Urinary bladder (tissue), 4 donors: Measurements from ENCODE around the gene MAN2B1. TPM values are rescaled to one million over a fixed set of nuclear protein-coding genes. Genes with fewer than 3 reads are reported as not detected.
"Not testable (repeated sequence)": the region's sequence is repeated elsewhere in the genome, so short reads cannot be mapped to it uniquely, and the experiment has no call there.

Experiments
- DNase-seq: peaks from one replicate; pipeline ENCODE4 v3.0.0-alpha.2; 2015; ENCODE audit errors: extremely low spot score
- H3K27ac ChIP-seq: one replicate; pipeline ENCODE4 v1.5.1; 2013; ENCODE audit warnings: low read depth, mild to moderate bottlenecking, moderate library complexity
- H3K36me3 ChIP-seq: one replicate; pipeline ENCODE4 v1.6.1; 2013; ENCODE audit warnings: mild to moderate bottlenecking, moderate library complexity; ENCODE audit not compliant: insufficient read depth
- H3K4me1 ChIP-seq: one replicate; pipeline ENCODE4 v1.6.1; 2013; ENCODE audit warnings: mild to moderate bottlenecking, moderate library complexity; ENCODE audit not compliant: insufficient read depth
- H3K4me3 ChIP-seq: one replicate; pipeline ENCODE4 v1.5.1; 2013; ENCODE audit warnings: low read depth, low read length
- WGBS: extraction: QIAGEN DNeasy Blood & Tissue Kit; methylation state at CpG from one replicate; pipeline ENCODE4 v1.1.7; 2013; 5-methylcytosine and 5-hydroxymethylcytosine counted together
- polyA plus RNA-seq: library from polyadenylated mRNA; stranded (reverse); fragments of 200-250 nt; gene quantifications from one replicate; pipeline ENCODE4 v1.2.3, GENCODE V29; 2013
- total RNA-seq: library from RNA; depleted of rRNA; stranded (reverse); fragments of >200 nt; gene quantifications from one replicate; pipeline ENCODE4 v1.2.3, GENCODE V29; 2014
- donor health status: healthy with polysubstance abuse.
- donor health status: healthy.

The MAN2B1 gene
- total and polyA plus RNA-seq, 2 donors, result 31.1 to 60.0 TPM

DNA sequence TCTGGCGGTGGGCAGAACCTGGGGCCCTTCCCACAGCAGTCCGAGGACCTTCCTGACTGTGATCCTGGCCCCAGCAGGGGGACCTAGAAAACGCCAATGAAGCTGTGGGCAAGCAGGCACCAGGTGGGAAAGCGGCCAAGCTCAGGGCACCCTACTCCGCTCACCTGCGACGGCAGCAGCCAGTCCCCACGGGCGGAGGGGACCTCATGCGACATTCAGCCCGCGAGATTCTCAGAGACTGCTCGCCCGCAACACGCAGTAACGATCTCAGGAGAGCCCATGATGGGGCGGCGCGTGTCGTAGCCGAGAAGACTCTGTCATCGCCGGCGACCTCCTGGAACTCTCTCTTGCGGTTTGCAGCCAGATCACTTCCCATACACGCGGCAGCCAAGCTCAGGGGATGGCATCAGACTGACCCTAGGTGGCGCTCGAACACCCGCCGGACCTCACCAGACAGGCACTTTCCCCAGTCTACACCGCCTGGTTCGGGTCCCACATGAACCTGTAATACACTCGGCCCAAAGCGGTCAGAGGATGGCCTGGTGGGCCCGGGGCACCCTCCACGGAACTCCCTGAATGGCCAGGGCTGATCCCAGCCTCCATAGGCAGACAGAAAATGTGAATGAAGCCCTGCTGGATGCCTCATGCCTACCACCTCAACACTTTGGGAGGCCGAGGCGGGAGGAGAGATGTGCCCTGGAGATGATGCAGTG lies 26.5 kb downstream of the MAN2B1 start:
- DNase-seq, result peak; percentile 18
- Histone ChIP-seq H3K36me3 (no peaks in the 10 kb centered on the region), H3K4me1 (no peaks in the 10 kb centered on the region), H3K4me3 (no peak overlapping the region), H3K27ac (no peak overlapping the region)
- WGBS, result 11% methylated on average over 39 of the region's 39 CpGs

DNA sequence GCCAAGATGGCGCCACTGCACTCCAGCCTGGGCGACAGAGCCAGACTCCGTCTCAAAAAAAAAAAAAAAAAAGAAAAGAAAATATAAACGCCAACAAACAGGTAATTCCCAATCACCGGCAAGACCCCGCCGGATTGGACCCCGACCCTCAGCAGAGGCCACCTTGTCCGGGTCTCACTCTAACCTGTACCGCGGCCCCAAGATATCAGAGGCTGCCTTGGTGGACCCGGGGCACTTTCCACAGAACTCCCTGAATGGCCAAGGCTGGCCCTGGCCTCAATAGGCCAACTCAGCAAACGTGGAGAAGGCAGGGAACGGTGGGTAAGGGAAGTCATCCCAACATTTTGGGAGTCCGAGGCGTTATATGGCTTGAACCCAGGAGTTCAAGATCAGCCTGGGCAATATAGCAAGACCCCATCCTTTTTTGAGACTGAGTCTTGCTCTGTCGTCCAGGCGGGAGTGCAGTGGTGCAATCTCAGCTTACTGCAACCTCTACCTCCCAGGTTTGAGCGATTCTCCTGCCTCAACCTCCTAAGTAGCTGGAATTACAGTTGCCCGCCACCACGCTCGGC lies 27.8 kb downstream of the MAN2B1 start:
- Histone ChIP-seq H3K4me1 (no peaks in the 10 kb centered on the region), H3K36me3 (no peaks in the 10 kb centered on the region), H3K27ac (no peak overlapping the region), H3K4me3 (no peak overlapping the region)
- DNase-seq, result no peak
- 96% methylated on average over 22 of the region's 22 CpGs for WGBS

DNA sequence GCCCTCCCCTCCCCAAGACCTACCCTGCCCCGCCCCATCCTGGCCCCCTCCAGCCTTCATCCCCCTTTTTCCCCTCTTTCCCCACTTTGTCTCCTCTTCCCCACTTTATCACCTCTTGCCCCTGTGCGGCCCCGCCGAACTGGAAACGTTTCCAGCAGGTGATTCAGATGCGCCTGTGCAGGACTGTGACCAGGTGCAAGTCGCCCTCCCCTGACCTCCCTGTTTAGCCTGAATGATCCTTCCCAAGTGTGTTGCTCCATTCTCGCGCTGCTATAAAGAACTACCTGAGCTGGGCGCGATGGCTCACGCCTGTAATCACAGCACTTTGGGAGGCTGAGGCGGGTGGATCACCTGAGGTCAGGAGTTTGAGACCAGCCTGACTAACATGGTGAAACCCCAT lies 29.9 kb downstream of the MAN2B1 start:
- no peaks in the 10 kb centered on the region for H3K36me3 ChIP-seq
- no peak overlapping the region for H3K27ac ChIP-seq
- 89% methylated on average over 13 of the region's 13 CpGs for WGBS
- H3K4me3 ChIP-seq, result no peak overlapping the region
- H3K4me1 ChIP-seq, result no peaks in the 10 kb centered on the region
- DNase-seq, result no peak

DNA sequence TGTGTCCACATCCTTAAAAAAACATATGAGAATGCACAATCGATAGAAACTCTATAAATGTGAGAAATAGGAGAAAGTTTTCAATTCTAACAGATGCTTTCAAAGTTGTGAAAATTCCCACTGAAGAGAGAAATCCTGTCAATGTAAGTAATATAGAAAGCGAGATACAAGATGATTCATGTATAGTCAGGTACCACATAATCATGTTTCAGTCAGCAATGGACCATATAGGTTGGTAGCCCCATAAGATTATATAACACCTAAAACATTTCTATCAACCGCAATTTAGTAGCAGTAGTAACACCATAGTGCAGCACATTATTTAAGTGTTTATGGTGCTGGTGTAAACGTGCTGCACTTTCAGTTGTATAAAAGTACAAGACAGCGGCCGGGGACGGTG lies 37.3 kb downstream of the MAN2B1 start:
- no peak for DNase-seq
- Histone ChIP-seq H3K27ac (no peak overlapping the region), H3K4me3 (no peak overlapping the region), H3K4me1 (no peaks in the 10 kb centered on the region), H3K36me3 (peaks cover 9% of the 10 kb centered on the region)
- 97% methylated on average over 7 of the region's 7 CpGs for WGBS

DNA sequence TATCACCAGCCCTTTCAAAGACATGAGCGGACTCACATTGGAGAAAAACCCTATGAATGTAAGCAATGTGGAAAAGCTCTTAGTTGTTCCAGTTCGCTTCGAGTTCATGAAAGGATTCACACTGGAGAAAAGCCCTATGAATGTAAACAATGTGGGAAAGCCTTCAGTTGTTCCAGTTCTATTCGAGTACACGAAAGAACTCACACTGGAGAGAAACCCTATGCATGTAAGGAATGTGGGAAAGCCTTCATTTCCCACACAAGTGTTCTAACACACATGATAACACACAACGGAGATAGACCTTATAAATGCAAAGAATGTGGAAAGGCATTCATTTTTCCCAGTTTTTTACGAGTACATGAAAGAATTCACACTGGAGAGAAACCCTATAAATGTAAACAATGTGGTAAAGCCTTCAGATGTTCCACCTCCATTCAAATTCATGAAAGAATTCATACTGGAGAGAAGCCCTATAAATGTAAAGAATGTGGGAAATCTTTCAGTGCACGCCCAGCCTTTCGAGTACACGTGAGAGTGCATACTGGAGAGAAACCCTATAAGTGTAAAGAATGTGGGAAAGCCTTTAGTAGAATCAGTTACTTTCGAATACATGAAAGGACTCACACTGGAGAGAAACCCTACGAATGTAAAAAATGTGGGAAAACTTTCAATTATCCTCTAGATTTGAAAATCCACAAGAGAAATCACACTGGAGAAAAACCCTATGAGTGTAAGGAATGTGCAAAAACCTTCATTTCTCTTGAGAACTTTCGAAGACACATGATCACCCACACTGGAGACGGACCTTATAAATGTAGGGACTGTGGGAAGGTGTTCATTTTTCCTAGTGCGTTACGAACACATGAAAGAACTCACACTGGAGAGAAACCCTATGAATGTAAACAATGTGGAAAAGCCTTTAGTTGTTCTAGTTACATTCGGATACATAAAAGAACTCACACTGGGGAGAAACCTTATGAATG lies 38.2 kb downstream of the MAN2B1 start:
- WGBS, result 97% methylated on average over 17 of the region's 17 CpGs
- Histone ChIP-seq H3K36me3 (peaks cover 9% of the 10 kb centered on the region), H3K27ac (no peak overlapping the region), H3K4me3 (no peak overlapping the region), H3K4me1 (no peaks in the 10 kb centered on the region)
- no peak for DNase-seq

DNA sequence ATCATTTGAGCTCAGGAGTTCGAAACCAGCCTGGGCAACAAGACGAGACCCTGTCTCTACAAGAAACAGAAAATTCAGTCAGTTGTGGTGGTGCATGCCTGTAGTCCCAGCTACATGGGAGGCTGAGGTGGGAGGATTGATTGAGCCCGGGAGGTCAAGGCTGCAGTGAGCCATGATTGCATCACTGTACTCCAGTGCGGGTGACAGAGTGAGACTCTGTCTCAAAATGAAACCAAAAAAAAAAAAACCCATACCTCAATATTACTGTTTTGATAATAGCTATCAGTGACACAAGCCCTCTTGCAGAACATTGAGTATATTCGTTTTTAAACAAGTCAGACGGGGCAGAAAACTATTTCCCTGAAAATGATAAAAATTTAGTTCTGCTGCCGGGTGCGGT lies 39.6 kb downstream of the MAN2B1 start:
- WGBS, result 90% methylated on average over 8 of the region's 8 CpGs
- H3K4me3 ChIP-seq, result no peak overlapping the region
- no peak overlapping the region for H3K27ac ChIP-seq
- H3K4me1 ChIP-seq, result no peaks in the 10 kb centered on the region
- DNase-seq, result no peak
- peaks cover 9% of the 10 kb centered on the region for H3K36me3 ChIP-seq

DNA sequence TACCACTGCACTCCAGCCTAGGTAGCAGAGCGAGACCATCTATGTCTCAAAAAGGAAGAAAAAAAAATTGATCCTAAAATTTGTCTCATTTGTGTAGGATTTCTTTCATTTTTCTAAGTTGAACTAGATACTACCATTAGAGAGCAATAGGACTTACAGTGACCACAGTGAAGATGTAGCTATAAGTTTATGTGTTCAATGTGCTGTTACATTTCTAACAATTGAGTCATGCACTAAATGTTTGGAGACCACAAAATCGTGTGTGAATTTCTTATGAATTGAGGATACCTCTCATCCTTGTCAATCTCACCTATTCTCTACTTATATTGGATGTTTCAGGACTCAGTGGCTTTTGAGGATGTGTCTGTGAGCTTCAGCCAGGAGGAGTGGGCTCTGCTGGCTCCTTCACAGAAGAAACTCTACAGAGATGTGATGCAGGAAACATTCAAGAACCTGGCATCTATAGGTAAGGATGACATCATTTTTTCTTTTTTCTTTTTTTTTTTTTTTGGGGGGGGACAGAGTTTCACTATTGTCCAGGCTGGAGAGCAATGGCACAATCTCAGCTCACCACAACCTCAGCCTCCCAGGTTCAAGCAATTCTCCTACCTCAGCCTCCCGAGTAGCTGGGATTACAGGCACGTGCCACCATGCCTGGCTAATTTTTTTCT lies 43.0 kb downstream of the MAN2B1 start:
- Histone ChIP-seq H3K4me3 (no peak overlapping the region), H3K27ac (no peak overlapping the region), H3K4me1 (no peaks in the 10 kb centered on the region), H3K36me3 (peaks cover 8% of the 10 kb centered on the region)
- 87% methylated on average over 4 of the region's 4 CpGs for WGBS
- no peak for DNase-seq

DNA sequence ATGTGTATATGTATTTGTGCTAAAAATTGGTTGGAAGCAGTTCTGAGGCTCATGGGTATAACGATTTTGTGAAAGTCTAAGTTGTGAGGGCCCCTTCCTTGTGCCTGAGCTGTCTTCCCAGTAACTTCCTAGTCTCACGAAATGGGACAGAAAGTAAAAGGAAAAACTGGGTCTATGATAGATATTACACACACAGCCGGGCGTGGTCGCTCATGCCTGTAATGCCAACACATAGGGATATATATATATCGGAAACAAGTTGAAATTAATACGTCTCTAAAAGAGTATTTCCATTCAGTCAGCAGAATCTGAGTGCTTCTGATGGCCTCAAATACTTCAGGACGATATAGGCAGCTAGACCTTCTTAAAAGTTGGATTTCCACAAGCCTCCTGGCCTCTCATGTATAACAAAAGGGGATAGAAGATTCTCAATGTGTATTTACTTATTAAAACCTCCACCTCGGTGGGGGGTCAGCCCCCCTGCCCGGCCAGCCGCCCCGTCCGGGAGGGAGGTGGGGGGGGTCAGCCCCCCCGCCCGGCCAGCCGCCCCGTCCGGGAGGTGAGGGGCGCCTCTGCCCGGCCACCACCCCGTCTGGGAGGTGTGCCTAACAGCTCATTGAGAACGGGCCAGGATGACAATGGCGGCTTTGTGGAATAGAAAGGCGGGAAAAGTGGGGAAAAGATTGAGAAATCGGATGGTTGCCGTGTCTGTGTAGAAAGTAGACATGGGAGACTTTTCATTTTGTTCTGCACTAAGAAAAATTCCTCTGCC lies 45.1 kb downstream of the MAN2B1 start:
- H3K27ac ChIP-seq, H3K36me3 ChIP-seq, H3K4me3 ChIP-seq, DNase-seq, H3K4me1 ChIP-seq: not testable (repeated sequence)
- WGBS, result 69% methylated on average over 26 of the region's 26 CpGs

DNA sequence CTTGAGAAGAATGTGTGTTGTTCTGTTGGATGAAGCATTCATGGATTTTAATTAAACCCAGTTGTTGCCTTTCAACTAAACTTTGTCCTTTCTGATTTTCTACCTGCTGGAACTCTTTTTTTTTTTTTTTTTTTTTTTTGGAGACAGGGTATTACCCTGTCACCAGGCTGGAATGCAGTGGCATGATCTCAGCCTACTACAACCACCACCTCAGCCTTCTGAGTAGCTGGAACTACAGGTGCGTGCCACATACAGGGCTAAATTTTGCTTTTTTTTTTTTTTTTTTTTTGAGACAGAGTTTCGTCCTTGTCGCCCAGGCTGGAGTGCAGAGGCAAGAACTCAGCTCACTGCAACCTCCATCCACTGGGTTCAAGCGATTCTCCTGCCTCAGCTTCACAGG lies 48.9 kb downstream of the MAN2B1 start:
- Histone ChIP-seq H3K36me3 (peaks cover 3% of the 10 kb centered on the region), H3K27ac (no peak overlapping the region), H3K4me3 (no peak overlapping the region), H3K4me1 (no peaks in the 10 kb centered on the region)
- WGBS, result 81% methylated on average over 4 of the region's 4 CpGs
- DNase-seq, result no peak

DNA sequence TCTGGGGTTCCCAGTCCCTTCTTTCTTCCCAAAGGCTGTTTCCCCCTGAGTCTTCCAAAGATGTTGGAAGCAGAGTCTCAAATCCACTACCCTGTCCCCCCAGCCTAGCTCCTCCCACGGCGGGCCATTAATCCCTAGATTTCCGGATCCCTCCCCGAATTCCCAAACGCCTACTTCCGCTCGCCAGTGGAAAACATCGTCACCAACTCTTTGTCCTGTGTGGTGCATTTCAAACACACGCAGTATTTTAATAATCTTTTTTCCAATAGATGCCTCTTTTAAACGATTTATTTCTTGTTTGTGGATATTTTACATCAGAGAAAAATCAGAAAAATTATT lies 55.2 kb downstream of the MAN2B1 start:
- under 1% methylated on average over 10 of the region's 10 CpGs for WGBS

DNA sequence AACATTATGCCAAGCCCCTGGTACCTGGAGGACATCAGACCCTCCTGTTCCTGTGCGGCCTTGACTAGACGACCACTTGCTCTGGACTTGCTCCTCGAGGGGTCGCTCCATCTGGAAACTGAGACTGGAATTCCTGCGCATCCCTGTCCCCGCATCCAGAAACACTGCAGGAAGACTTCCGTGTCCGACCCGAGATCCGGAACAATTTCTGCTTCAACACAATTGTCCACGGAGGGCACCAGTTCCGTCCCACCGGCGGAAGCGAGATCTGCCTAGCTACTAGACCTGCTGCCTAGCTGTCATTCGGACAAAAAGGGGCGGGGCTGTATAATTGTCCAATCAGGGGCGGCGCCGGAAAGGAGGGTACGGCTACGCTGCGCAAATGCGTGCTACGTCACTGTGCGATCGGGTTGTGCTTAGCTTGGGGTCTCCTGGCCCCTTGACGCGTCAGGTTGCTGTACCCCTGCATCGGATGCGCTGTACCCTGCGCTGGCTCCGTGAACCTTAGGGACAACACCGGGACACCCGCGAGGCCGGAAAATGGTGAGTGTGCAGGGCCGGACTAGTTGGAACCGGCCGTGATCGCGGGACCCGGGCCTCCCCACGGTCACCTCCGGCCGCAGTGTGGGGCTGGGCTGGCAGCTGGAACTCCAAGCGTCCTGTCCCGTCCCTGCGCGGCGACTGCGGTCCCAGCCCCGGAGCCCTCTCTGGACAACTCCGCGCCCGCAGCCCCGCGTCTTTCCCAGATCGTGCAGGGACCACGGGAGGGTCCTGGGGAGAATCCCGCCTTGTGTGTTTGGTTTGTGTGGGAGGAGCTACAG lies 55.8 kb downstream of the MAN2B1 start, which contains the start of the genes ZNF490 and ZNF791:
ZNF490 (minus strand) TSS at position 274 of the 821 bp plus-strand sequence; CDS start at position 141, 133 bp downstream.
ZNF791 (plus strand) TSS at position 381 of the 821 bp plus-strand sequence; CDS start at position 541, 160 bp downstream.
- Histone ChIP-seq H3K27ac (peak within 1 kb of the TSS; percentile 99), H3K4me1 (no peaks in the 10 kb centered on the region), H3K36me3 (no peaks in the 10 kb centered on the region), H3K4me3 (peak within 1 kb of the TSS; percentile 84)
- DNase-seq, result peak; percentile 96
- under 1% methylated on average over 61 of the region's 61 CpGs for whole genome bisulfite sequencing

More for the DNA sequence above, 55.2 kb downstream of the MAN2B1 start:
- peak overlapping the region; percentile 84 for H3K4me3 ChIP-seq
- DNase-seq, result peak; percentile 62
- H3K27ac ChIP-seq, result peak overlapping the region; percentile 99
- H3K4me1 ChIP-seq, result no peaks in the 10 kb centered on the region
- H3K36me3 ChIP-seq, result peaks cover 2% of the 10 kb centered on the region

DNA sequence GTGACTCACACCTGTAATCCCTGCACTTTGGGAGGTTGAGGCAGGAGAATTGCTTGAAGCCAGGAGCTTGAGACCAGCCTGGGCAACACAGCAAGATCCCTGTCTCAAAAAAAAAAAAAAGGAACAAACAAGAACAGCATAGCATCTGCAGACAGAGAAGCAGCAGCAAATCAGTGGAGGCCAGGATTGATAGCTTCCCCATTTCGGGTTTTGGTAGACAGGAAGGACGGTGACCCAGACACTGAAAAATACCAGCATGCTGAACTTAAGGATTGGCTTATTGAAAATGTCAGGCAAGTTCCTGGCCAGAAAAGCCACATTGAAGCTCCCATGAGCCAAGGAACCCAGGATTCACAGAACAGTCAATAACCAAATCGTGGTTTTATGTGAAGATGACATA lies 58.9 kb downstream of the MAN2B1 start:
- no peak overlapping the region for H3K27ac ChIP-seq
- DNase-seq, result no peak
- 88% methylated on average over 3 of the region's 3 CpGs for WGBS
- H3K4me1 ChIP-seq, result no peaks in the 10 kb centered on the region
- H3K36me3 ChIP-seq, result no peaks in the 10 kb centered on the region
- no peak overlapping the region for H3K4me3 ChIP-seq
